ENCODE measurements around the gene RREB1.

RREB1 gene

DNA sequence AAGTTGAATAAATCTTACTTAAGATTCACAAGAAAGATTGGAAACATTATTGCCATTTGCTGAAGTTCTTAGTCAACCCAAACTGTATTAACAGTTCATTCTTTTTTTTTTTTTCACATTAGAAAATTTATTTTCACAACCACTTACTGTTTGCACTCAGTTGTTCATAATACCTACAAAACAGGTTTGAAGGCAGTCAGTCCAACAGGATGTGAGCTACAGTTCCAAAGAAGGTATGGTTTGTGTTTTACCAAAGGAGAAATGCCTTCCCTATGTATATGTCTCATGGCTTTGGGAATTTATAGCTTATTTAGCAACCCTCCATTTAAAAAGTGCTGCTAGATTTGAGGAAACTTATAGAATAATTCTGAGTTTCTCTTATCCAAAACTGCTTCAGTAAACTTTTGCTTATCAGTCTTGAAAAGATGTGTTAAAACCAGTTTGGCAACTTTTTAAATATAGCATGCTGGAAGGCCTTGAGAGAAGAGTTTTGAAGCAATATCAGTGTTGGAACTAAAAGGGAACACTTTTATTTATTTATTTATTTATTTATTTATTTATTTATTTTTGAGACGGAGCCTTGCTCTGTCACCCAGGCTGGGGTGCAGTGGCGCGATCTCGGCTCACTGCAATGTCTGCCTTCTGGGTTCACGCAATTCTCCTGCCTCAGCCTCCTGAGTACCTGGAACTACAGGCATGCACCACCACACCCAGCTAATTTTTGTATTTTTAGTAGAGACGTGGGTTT is 46.8 kb upstream of the RREB1 start (continued):
- TF ChIP-seq ZNF623 (tag by site-specific recombination; IDR thresholded peaks at IDR 0.05) (peak; percentile 76), ZNF514 (tag by site-specific recombination; IDR thresholded peaks at IDR 0.05) (0 out of 2 replicates have a peak, but pooled peaks have one; percentile 70), SP2 (tag by site-specific recombination; IDR thresholded peaks at IDR 0.05) (no peak), ZNF24 (tag by site-specific recombination; IDR thresholded peaks at IDR 0.05) (no peak), ZNF302 (tag by site-specific recombination; IDR thresholded peaks at IDR 0.05; ENCODE audit: low read depth) (0 out of 2 replicates have a peak, but pooled peaks have one; percentile 30), EGR2 (tag by site-specific recombination; IDR thresholded peaks at IDR 0.05; ENCODE audit: low read depth) (no peak)
- TF ChIP-seq, protein P1, sequence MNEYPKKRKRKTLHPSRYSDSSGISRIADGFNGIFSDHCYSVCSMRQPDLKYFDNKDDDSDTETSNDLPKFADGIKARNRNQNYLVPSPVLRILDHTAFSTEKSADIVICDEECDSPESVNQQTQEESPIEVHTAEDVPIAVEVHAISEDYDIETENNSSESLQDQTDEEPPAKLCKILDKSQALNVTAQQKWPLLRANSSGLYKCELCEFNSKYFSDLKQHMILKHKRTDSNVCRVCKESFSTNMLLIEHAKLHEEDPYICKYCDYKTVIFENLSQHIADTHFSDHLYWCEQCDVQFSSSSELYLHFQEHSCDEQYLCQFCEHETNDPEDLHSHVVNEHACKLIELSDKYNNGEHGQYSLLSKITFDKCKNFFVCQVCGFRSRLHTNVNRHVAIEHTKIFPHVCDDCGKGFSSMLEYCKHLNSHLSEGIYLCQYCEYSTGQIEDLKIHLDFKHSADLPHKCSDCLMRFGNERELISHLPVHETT (tag by site-specific recombination; IDR thresholded peaks at IDR 0.05) = 0 out of 2 replicates have a peak, but pooled peaks have one; percentile 52
- TF ChIP-seq, protein P2, sequence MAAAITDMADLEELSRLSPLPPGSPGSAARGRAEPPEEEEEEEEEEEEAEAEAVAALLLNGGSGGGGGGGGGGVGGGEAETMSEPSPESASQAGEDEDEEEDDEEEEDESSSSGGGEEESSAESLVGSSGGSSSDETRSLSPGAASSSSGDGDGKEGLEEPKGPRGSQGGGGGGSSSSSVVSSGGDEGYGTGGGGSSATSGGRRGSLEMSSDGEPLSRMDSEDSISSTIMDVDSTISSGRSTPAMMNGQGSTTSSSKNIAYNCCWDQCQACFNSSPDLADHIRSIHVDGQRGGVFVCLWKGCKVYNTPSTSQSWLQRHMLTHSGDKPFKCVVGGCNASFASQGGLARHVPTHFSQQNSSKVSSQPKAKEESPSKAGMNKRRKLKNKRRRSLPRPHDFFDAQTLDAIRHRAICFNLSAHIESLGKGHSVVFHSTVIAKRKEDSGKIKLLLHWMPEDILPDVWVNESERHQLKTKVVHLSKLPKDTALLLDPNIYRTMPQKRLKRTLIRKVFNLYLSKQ (tag by site-specific recombination; IDR thresholded peaks at IDR 0.05; ENCODE audit: borderline replicate concordance) = peak; percentile 92; the same call in 1 of the 2 replicates

- Histone ChIP-seq H3K36me3 (ENCODE audit: control insufficient read depth in 2 of 2, insufficient read depth in 1 of 2, low read length in 2 of 2) (no peaks in the 10 kb centered on the region), H3K27ac (ENCODE audit: extremely low read depth, low read depth, low read length) (no peak overlapping the region), H3K4me3 (ENCODE audit: low read depth, low read length) (no peak overlapping the region), H3K4me1 (ENCODE audit: control insufficient read depth, insufficient read depth, low read length) (no peaks in the 10 kb centered on the region), H3K9me3 (ENCODE audit: control insufficient read depth, insufficient read depth, low read depth, low read length) (no peaks in the 10 kb centered on the region)
- CTCF ChIA-PET = no interaction called here
- POLR2A ChIA-PET = no interaction called here
- TF ChIP-seq PRDM6 (tag by site-specific recombination; IDR thresholded peaks at IDR 0.05) = peak; percentile 49
- TF ChIP-seq OSR2 (tag by site-specific recombination; IDR thresholded peaks at IDR 0.05) = 0 out of 2 replicates have a peak, but pooled peaks have one; percentile 13
- no peak for TF ChIP-seq KLF17 (tag by site-specific recombination; IDR thresholded peaks at IDR 0.05)
- TF ChIP-seq, protein P3, sequence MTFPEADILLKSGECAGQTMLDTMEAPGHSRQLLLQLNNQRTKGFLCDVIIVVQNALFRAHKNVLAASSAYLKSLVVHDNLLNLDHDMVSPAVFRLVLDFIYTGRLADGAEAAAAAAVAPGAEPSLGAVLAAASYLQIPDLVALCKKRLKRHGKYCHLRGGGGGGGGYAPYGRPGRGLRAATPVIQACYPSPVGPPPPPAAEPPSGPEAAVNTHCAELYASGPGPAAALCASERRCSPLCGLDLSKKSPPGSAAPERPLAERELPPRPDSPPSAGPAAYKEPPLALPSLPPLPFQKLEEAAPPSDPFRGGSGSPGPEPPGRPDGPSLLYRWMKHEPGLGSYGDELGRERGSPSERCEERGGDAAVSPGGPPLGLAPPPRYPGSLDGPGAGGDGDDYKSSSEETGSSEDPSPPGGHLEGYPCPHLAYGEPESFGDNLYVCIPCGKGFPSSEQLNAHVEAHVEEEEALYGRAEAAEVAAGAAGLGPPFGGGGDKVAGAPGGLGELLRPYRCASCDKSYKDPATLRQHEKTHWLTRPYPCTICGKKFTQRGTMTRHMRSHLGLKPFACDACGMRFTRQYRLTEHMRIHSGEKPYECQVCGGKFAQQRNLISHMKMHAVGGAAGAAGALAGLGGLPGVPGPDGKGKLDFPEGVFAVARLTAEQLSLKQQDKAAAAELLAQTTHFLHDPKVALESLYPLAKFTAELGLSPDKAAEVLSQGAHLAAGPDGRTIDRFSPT (tag by site-specific recombination; IDR thresholded peaks at IDR 0.05) = no peak
- no peak for TF ChIP-seq ZNF701 (tag by site-specific recombination; IDR thresholded peaks at IDR 0.05)
- peak; percentile 66 for TF ChIP-seq FEZF1 (tag by site-specific recombination; IDR thresholded peaks at IDR 0.05)
These were observed 45.2 kb upstream of the RREB1 start for GRCh38 chr6:7062451-7063162.
